ENCODE measurements around the gene KLRB1. TPM values are rescaled to one million over a fixed set of nuclear protein-coding genes. Genes with fewer than 3 reads are reported as not detected.
"Not testable (repeated sequence)": the region's sequence is repeated elsewhere in the genome, so short reads cannot be mapped to it uniquely, and the experiment has no call there.

Gene KLRB1
- total RNA-seq, 2 experiments from 2014 or later: 13.0 to 30.2 TPM

DNA sequence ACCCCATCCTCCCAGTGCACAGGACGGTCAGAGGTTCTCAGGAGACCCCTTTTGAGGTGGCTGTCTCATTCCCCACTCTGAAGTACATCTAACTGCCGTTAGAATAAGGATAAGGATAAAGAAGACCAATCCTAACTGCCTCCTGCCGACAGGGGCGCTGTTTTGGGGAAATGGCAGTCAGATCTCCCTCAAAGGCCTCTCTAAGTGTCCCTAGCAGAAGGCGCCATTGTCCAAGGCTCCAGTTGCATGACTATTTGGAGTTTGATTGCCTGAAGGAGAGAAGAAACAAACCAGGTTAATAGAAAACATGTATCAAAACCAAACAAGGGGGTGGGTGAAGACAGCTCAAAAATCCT lies 29.1 kb upstream of the KLRB1 start:
- DNase-seq (no peak), ATAC-seq (no peak)
- no peaks in the 10 kb centered on the region for H3K27me3 Mint-ChIP-seq
- H3K27ac Mint-ChIP-seq: no peak overlapping the region
- peaks cover 33% of the 10 kb centered on the region for H3K4me1 Mint-ChIP-seq
- H3K9me3 Mint-ChIP-seq (ENCODE audit: low read depth): peaks cover 6% of the 10 kb centered on the region
- CTCF ChIA-PET: interaction anchor here (2.3 to 9.2 kb wide), 2 partner anchors 14 to 72 kb away, joined by 7 to 93 read pairs; no protein-coding TSS in a partner anchor
- H3K36me3 Mint-ChIP-seq: peaks cover 52% of the 10 kb centered on the region
- H3K4me3 Mint-ChIP-seq: no peak overlapping the region

DNA sequence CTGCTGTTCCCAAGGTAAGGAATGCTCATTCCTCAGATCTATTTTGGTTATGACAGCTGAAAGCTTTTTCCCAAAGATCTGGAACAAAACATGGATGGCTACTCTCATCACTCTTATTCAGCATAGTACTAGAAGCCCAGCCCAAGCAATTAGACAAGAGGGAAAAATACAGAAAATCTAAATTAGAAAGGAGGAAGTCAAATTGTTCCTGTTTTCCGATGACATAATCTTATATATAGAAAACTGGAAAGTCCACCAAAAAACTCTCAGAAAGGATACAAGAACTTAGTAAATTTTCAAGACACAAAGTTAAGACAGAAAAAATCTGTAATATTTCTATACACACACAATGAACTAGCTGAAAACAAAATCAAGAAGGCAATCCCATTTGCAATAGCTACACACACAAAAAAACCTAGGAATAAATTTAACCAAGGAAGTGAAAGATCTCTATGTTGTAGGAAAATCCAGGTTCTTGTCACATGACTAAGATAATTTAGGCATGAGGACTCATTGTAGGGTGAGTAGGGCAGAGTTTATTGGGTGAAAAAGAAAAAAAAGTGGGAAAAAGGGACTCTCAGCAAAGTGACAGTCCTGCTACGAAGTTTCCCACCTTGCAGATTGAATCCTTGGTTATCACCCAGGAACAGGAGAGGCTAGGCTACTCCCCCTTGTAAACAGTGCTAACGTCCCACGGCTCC lies 28.6 kb upstream of the KLRB1 start:
- H3K9me3 Mint-ChIP-seq (ENCODE audit: low read depth): peaks cover 6% of the 10 kb centered on the region
- ATAC-seq (no peak), DNase-seq (no peak)
- H3K27me3 Mint-ChIP-seq: no peaks in the 10 kb centered on the region
- H3K36me3 Mint-ChIP-seq: peaks cover 52% of the 10 kb centered on the region
- CTCF ChIA-PET: interaction anchor here (0.9 to 9.2 kb wide), 7 partner anchors 8 to 107 kb away, joined by 3 to 93 read pairs (median 5); no protein-coding TSS in a partner anchor
- H3K4me1 Mint-ChIP-seq: peaks cover 33% of the 10 kb centered on the region
- H3K27ac Mint-ChIP-seq: no peak overlapping the region
- no peak overlapping the region for H3K4me3 Mint-ChIP-seq

DNA sequence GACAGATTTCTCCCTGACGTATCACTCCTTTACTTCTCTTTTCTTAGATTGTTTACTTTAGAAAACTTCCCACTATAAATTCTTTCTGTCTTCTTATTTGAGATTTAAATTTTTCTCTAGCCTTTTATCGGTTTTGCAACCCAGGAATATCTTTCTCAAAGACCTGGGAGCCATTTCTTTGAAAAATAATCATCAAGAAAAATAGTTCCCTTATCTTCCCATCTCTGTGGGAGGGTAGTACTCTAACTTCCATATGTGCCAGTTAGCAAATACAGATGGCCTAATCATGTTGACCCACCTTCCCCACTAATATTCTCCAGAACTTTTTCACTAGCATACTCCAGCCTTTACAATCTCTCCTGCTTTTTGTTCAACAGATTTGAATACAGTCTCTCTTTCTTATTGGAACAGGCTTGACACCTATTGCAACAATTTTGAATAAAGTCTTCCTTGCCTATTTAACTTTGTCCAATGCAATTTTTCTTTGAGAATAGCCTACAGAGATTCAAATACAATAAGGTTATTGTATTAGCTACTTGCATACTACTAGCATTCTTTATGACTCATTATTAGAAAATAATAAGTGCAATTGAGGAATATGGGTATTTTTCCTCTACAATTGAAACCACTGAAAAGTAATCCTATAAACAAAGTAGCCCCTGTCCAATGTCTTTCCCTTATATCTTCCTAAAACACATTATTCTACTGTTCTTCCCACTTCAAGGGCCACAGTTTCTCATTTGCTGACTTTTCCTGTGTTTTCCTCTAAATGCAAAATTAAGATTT lies 27.4 kb upstream of the KLRB1 start:
- ATAC-seq (no peak), DNase-seq (no peak)
- H3K36me3 Mint-ChIP-seq: peaks cover 46% of the 10 kb centered on the region
- peaks cover 2% of the 10 kb centered on the region for H3K9me3 Mint-ChIP-seq (ENCODE audit: low read depth)
- H3K4me1 Mint-ChIP-seq: peaks cover 33% of the 10 kb centered on the region
- H3K27ac Mint-ChIP-seq: no peak overlapping the region
- CTCF ChIA-PET: interaction anchor here (0.7 to 9.2 kb wide), 19 partner anchors 9 to 305 kb away, joined by 3 to 93 read pairs (median 3); no protein-coding TSS in a partner anchor
- H3K27me3 Mint-ChIP-seq: no peaks in the 10 kb centered on the region
- H3K4me3 Mint-ChIP-seq: no peak overlapping the region

DNA sequence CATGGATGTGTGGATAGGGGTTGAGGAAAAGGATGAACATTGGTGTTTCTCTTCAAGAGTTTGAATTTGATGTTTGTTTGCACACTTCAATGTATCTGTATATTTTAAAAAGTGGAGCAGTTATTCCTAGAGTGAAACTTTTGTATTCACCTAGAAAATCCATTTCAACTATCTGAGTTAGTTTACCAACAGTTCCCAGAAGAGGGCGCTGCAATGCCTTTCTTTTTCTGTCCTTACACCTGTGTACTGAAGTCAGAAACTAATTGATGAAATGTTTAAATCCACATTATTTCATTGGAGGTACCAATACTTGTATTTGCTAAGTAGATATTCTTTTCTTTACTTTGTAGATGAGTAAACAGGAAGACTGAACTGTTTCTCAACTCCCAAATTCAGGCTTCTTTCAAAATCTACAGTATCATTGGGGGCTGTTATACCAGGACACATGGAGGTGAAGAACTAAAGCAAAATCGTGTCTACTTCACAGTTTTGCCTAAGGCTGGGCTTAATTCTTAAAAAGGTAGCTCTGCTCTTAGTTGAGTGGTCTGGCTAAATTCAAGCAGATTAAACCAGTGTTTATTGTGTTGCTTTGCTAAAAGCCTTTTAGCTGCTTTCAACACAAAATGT lies 26.6 kb upstream of the KLRB1 start:
- DNase-seq: peak; percentile 85
- peak overlapping the region; percentile 39 for H3K27ac Mint-ChIP-seq
- H3K9me3 Mint-ChIP-seq (ENCODE audit: low read depth): peaks cover 2% of the 10 kb centered on the region
- peaks cover 47% of the 10 kb centered on the region for H3K36me3 Mint-ChIP-seq
- H3K27me3 Mint-ChIP-seq: no peaks in the 10 kb centered on the region
- peak; percentile 75 for ATAC-seq
- CTCF ChIA-PET: interaction anchor here (0.7 to 9.2 kb wide), 24 partner anchors 9 to 304 kb away, joined by 3 to 93 read pairs (median 4); no protein-coding TSS in a partner anchor
- peaks cover 33% of the 10 kb centered on the region for H3K4me1 Mint-ChIP-seq
- no peak overlapping the region for H3K4me3 Mint-ChIP-seq

DNA sequence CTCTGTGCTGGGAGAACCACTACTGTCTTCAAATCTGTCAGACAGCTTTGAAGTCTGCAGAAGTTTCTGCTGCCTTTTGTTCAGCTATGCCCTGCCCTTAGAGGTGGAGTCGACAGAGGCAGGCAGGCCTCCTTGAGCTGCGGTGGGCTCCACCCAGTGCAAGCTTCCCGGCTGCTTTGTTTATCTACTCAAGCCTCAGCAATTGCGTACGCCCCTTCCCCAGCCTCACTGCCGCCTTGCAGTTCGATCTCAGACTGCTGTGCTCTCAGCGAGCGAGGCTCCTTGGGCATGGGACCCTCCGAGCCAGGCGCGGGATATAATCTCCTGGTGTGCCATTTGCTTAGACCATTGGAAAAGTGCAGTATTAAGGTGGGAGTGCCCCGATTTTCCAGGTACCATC lies 25.1 kb upstream of the KLRB1 start:
- Mint-ChIP-seq H3K4me1 (peaks cover 28% of the 10 kb centered on the region), H3K27me3 (no peaks in the 10 kb centered on the region), H3K4me3 (no peak overlapping the region), H3K27ac (no peak overlapping the region), H3K36me3 (peaks cover 48% of the 10 kb centered on the region), H3K9me3 (ENCODE audit: low read depth) (no peaks in the 10 kb centered on the region)
- ATAC-seq (no peak), DNase-seq (no peak)
- CTCF ChIA-PET: interaction anchor here (1.0 to 9.2 kb wide), 14 partner anchors 7 to 302 kb away, joined by 3 to 93 read pairs (median 4); no protein-coding TSS in a partner anchor

DNA sequence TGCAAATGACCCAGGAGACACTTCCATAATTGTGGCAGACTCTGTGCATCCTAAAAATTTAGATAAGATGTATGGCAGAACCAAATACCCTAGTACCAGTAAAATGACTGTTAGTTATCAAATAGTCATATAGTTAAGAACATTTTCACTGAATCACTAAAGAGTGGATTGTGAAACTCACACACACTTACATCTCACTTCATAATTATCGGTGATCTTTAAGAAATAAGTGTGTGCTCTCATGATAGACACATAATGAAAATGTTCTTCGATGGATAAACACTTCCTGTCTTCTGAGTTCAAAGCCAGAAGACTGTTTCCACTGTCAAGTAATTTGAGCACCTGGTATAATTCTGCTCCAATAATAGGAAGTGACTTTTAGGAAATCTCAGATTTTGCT lies 19.1 kb upstream of the KLRB1 start:
- Mint-ChIP-seq H3K36me3 (peaks cover 72% of the 10 kb centered on the region), H3K27me3 (no peaks in the 10 kb centered on the region), H3K27ac (no peak overlapping the region), H3K4me3 (no peak overlapping the region), H3K9me3 (ENCODE audit: low read depth) (peaks cover 14% of the 10 kb centered on the region), H3K4me1 (peaks cover 10% of the 10 kb centered on the region)
- DNase-seq (no peak), ATAC-seq (no peak)
- CTCF ChIA-PET: interaction anchor here (1.5 to 2.0 kb wide), 2 partner anchors 81 to 296 kb away, joined by 4 to 6 read pairs; no protein-coding TSS in a partner anchor

DNA sequence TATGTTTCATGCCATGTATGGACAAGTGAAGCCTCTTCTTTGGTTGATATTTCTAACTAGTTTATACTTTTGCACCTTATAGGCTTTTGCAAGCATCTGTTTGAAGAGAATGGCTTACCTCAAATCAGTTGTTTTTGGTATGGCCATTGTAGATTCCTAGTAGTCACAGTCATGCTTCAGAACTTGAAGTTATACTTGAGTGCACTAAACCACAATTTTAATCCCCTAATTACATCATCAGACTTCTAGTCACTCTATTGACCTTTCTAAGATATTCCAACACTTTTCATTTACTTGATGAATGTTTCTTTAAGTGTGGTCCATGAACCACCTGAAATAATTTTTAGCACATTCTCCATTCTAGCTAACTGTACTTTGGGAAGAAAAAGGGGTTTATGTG lies 18.6 kb upstream of the KLRB1 start:
- Mint-ChIP-seq H3K36me3 (peaks cover 72% of the 10 kb centered on the region), H3K9me3 (ENCODE audit: low read depth) (peaks cover 14% of the 10 kb centered on the region), H3K4me1 (peaks cover 10% of the 10 kb centered on the region), H3K27me3 (no peaks in the 10 kb centered on the region), H3K4me3 (no peak overlapping the region), H3K27ac (no peak overlapping the region)
- no peak for ATAC-seq
- no peak for DNase-seq
- CTCF ChIA-PET: interaction anchor here (1.5 to 2.0 kb wide), 2 partner anchors 82 to 295 kb away, joined by 4 to 6 read pairs; no protein-coding TSS in a partner anchor

DNA sequence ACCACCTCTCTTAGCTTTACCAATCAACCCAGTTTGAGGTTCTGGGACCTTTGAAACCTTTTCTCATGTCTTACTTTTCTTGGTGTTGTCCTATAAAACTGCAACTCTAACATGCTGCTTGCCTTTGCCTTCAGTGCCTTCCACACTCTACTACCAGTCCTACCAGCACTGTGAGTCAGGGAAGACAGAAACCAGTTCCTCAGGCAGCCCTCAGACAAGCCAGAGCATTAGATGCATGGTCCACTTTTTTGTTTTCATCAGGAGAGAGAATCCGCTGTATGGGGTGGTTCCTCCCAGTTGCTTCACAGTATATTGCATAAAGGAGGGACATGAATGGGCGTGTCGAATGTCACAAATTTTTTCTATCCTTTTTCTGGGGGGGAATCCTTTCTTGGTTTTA lies 17.3 kb upstream of the KLRB1 start:
- DNase-seq (no peak), ATAC-seq (no peak)
- H3K9me3 Mint-ChIP-seq (ENCODE audit: low read depth): peaks cover 14% of the 10 kb centered on the region
- H3K4me1 Mint-ChIP-seq: peaks cover 11% of the 10 kb centered on the region
- no peak overlapping the region for H3K27ac Mint-ChIP-seq
- H3K27me3 Mint-ChIP-seq: no peaks in the 10 kb centered on the region
- peaks cover 77% of the 10 kb centered on the region for H3K36me3 Mint-ChIP-seq
- CTCF ChIA-PET: interaction anchor here (0.7 to 2.0 kb wide), 3 partner anchors 8 to 294 kb away, joined by 3 to 6 read pairs (median 3); no protein-coding TSS in a partner anchor
- no peak overlapping the region for H3K4me3 Mint-ChIP-seq

DNA sequence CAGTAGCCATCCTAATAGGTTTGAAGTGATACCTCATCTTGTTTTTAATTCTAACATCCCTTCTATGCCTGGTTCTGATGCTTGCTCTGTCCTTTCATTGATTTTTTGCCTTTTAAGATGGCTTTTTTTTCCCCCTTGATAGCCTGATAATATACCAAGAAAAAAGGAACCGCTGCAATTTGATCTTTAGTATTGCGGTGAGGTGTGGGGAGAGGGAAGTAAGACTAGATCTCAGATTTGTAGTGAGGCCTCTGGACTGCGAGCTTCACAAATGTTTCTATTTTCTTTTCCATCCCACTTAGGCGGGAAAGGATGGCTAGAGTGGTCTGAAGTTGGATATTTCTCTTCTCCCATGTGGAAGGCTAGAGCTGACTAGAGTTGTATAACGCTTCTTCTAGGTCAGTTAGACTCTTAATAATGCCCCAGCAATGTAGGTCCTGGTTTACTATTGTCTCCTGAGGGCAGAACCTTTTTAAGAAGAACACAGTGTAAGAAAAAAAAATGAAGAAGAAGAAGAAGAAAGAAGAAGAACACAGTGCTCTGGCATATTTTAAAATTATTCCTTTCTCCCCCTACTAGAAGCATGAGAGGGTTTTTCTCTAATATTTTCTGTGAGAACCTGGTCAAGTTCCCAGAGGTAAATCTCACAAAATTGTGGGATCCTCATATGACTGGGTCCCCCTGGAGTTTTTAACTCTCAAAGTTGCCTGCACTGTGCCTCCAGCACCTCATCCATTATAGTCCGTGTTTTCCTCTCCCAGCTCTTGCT lies 11.9 kb upstream of the KLRB1 start:
- ATAC-seq (no peak), DNase-seq (no peak)
- CTCF ChIA-PET: no interaction called here
- Mint-ChIP-seq H3K9me3 (ENCODE audit: low read depth) (peaks cover 4% of the 10 kb centered on the region), H3K27ac (no peak overlapping the region), H3K4me1 (peaks cover 43% of the 10 kb centered on the region), H3K4me3 (no peak overlapping the region), H3K27me3 (no peaks in the 10 kb centered on the region), H3K36me3 (peaks cover 63% of the 10 kb centered on the region)

DNA sequence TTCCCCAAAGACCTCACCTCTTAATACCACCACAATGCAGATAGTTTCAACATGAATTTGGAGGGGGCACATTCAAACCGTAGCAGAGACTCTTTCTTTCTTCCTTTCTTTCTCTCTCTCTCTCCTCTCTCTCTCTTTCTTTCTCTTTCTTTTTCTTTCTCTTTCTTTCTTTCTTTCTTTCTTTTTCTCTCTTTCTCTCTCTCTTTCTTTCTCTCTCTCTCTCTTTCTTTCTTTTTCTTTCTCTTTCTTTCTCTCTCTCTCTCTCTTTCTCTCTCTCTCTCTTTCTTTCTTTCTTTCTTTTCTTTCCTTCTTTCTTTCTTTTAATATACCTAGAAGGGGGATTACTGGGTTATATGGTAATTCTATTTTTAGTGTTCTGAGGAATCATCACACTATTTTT lies 11.2 kb upstream of the KLRB1 start:
- H3K9me3 Mint-ChIP-seq (ENCODE audit: low read depth); CTCF ChIA-PET; ATAC-seq; DNase-seq; H3K4me3 Mint-ChIP-seq; H3K27me3 Mint-ChIP-seq: not testable (repeated sequence)
- peak overlapping the region; percentile 29 for H3K27ac Mint-ChIP-seq
- H3K36me3 Mint-ChIP-seq: peaks cover 57% of the 10 kb centered on the region
- peaks cover 49% of the 10 kb centered on the region for H3K4me1 Mint-ChIP-seq

DNA sequence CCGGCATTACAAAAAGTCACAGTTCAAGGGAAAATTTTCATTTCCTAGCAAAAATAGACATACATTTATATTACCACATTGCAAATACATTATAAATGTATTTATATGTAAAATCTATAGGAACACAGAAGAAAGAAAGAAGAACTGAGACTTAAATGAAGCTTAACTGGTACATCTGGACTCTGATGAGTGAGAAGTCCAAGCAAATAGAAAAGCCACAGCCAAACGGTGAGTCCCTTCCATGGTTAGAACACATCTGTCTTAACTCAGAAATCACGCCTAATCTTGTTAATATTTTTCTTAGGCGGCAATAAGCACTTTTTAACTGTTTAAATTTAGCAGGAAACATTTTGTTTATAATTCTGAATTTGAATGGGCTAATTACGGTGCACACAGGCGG lies 9.4 kb upstream of the KLRB1 start:
- CTCF ChIA-PET: interaction anchor here (0.6 kb wide), 1 partner anchor 58 kb away, joined by 3 read pairs; no protein-coding TSS in a partner anchor
- DNase-seq: no peak
- H3K9me3 Mint-ChIP-seq (ENCODE audit: low read depth): no peaks in the 10 kb centered on the region
- H3K4me1 Mint-ChIP-seq: peaks cover 55% of the 10 kb centered on the region
- no peak overlapping the region for H3K27ac Mint-ChIP-seq
- no peak overlapping the region for H3K4me3 Mint-ChIP-seq
- ATAC-seq: no peak
- H3K27me3 Mint-ChIP-seq: no peaks in the 10 kb centered on the region
- peaks cover 48% of the 10 kb centered on the region for H3K36me3 Mint-ChIP-seq

DNA sequence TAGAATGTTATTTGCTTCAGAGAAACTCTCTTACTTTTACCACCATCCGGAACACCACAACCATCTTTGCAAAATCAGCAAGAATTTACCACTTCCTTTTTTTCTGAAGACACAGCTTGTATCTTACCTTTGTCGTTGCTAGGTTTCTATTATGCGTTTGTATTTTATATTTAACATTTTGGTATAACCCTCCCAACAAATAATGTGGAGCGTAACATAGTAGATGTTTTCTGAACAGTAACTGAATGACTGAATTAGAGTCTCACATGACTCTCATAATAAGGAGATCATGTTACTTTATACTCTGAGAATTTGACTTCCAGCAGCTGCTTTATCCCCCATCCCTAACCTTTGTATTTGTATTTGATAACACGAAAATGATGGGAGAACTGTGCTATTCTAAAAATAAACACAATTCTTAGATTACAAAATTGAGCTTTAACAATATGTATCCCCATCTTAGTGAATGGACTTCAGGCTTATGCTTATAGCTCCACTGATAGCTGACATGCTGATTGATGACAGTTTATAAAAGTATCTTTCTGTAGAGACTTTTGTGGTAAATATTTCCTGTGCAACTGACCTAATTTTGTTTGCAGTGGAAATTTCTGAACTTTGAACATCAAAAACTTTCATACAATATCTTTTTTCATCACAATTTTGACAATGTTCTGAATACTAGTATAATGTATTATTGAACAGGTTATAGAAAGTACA lies 7.9 kb upstream of the KLRB1 start:
- H3K9me3 Mint-ChIP-seq (ENCODE audit: low read depth): peaks cover 5% of the 10 kb centered on the region
- peaks cover 50% of the 10 kb centered on the region for H3K36me3 Mint-ChIP-seq
- H3K27me3 Mint-ChIP-seq: no peaks in the 10 kb centered on the region
- H3K4me3 Mint-ChIP-seq: peak overlapping the region; percentile 49
- DNase-seq (no peak), ATAC-seq (peak; percentile 86)
- H3K27ac Mint-ChIP-seq: peak overlapping the region; percentile 95
- CTCF ChIA-PET: interaction anchor here (1.1 to 2.2 kb wide), 7 partner anchors 17 to 284 kb away, joined by 3 to 7 read pairs (median 5); no protein-coding TSS in a partner anchor
- H3K4me1 Mint-ChIP-seq: peaks cover 55% of the 10 kb centered on the region
